NCI-H187 treated with DMSO at 0.1 percent for 48 hours (cell line): ENCODE measurements around the gene HPCAL1.

Source experiments
- DNase-seq: peaks from one replicate; lab custom pipeline; 2025; lab: John Stamatoyannopoulos, UW

Gene HPCAL1

DNA sequence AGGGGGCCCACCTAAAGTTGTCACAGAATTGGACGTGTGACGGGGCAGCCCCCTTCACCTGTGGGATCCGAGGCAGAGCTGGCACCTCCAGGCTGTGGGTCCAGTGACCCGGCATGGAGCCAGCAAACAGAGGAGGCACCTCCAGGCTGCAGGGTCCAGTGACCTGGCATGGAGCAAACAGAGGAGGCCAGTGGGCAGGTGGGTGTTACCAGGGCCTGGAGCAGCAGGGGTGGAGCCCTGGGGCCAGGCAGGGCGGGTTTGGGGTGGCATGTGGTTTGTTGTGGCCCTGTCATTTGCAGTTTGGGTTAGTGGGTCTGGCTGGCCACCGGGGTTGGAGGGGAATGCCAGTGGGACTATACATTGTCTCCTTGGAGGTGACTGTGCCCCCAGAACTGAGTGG is 68.2 kb downstream of the HPCAL1 start:
- DNase-seq = no peak

- DNase-seq = no peak
Observed at GRCh38 chr2:10371441-10372196, 68.9 kb downstream of the HPCAL1 start.

DNA sequence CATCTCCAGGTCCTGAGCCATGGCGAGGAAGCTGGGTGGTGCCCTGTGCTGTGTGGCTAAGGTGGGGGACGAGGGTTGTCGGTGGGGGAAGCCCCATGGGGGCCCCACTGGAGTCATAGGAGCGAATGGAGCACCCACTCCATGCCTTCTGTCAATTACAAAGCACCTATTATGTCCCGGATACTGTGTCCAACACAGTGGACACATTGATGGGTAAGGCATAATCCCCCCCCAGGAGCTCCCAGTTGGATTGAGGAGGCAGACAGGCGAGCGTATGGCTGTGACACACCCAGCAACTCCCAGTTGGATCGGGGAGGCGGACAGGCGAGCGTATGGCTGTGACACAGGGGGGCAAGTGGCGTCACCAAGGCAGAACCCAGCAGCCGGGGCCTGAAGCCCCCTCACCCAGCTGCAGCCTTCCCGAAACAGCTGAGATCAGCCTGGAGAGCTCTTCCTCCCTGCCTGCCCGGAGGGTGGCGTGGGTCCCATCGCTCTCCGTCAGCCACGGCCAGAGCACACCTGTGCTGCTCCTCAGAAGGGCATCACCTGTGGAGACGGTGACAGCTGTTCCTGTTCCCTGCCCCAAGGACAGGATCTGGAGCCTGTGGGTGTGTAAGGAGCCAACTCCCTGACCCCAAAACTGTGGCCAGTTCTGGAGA is 69.6 kb downstream of the HPCAL1 start:
- DNase-seq = no peak

GRCh38 chr2:10372862-10373240 is 70.1 kb downstream of the HPCAL1 start:
- no peak for DNase-seq

DNA sequence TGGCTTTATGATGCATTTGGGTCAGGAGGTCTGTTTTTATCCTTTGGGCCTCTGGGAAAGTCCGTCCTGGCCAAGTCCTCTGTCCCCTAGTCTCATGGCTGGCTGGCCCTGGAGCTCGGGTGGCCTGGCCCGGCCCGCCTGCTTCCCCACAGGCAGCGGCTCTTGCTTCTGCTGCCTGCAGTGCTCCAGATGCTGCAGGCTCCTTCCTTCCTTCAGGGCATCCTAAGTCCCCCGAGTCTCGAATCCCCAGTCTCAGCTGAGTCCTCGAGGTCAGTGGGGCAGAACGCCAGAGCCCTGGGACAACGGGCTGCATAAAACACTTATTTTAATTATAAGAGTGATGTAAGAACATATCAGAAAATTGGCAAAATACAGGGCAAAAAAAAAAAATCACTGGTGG is 71.2 kb downstream of the HPCAL1 start:
- DNase-seq = no peak

GRCh38 chr2:10374362-10374943 is 71.7 kb downstream of the HPCAL1 start:
- no peak for DNase-seq

- DNase-seq = no peak
Observed at GRCh38 chr2:10375570-10376281, 73.0 kb downstream of the HPCAL1 start.

DNA sequence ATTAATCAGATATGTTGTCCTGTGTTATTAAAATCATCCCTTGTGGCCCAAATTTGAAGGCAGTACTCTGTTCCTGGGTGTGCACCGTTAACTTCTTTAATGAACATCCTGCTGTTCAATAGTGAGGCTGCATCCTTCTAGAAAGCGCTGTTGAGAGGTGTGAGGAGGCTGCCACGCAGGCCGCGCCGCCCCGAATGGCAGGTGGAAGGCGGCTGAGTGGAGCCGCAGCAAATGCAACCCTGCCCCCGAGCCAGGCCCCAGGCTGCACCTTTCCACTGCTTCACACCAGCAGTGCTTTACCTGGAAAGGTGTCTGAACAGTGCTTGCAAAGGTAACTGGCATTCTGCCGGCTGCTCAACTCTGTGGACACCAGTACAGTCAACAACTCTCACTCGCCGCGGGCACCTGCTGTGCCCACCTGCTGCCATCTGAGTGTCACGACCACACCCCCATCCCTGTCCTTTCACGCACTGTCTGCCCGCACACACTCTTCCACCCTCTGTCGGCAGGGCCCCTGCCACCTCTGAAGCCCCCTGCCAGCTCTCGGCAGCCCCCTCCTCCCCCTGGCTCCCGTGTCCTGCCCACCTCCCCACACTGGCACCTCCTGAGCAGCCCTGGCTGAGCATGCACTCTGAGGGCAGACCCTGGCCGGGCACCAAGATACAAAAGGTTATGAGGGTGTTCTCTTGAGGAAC is 74.5 kb downstream of the HPCAL1 start:
- DNase-seq = no peak

DNA sequence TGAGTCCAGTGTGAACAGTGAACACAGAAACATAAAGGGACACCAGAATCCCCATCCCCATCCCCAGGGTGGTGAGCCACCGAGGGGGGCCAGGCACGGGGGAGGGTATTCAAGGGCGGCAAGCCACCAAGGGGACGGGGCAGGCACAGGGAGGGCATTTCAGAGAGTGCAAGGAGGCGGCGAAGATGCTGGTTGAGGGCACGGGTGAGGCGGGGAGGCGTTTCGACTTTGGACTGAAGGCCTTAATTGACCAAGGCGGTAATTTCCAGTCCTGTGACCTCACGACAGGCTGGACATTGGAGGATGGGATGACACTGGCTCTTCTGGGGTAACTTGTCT is 75.0 kb downstream of the HPCAL1 start:
- no peak for DNase-seq

GRCh38 chr2:10378189-10378588 is 75.5 kb downstream of the HPCAL1 start:
- no peak for DNase-seq

- DNase-seq = no peak
Observed at GRCh38 chr2:10380048-10380926, 77.6 kb downstream of the HPCAL1 start.

- no peak for DNase-seq
Observed at GRCh38 chr2:10381997-10382353, 79.3 kb downstream of the HPCAL1 start.

DNA sequence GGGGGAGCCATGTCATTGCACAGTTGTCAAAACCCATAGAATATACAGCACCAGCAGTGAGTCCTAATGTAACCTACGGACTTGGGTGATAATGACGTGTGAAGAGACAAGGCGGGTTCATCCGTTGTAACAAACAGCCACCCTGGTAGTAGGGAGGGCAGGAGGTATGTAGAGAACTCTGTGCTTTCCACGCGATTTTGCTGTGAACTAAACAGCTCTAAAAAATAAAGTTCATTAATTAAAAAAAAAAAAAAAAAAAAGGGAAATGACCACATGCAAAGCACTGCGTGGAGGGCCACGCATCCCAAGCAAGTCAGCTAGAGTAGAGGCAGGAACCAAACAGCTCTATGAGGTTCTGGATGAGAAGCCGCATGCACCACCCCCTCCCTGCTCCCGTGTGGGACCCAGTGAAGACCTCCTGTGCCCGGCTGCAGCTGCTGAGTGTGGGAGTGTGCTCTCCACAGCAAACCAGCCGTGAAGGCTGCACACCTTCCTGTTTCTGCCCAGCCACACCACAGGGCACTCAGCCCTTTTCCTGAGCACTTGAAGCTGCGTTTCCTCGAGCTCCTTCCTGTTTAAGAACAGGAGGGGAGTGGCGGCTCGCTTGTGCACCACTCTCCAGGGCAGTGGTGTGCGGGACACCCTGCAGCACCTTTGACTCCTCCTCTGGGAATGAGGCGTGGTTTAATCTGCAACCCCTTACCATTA is 79.8 kb downstream of the HPCAL1 start:
- peak; percentile 89 for DNase-seq

- no peak for DNase-seq
Observed at GRCh38 chr2:10383960-10384734, 81.4 kb downstream of the HPCAL1 start.

GRCh38 chr2:10385501-10385900 is 82.8 kb downstream of the HPCAL1 start:
- no peak for DNase-seq

GRCh38 chr2:10385933-10386773 is 83.4 kb downstream of the HPCAL1 start:
- DNase-seq = no peak

- DNase-seq = no peak
Observed at GRCh38 chr2:10387033-10387432, 84.3 kb downstream of the HPCAL1 start.

GRCh38 chr2:10388954-10389560 is 86.4 kb downstream of the HPCAL1 start:
- no peak for DNase-seq

- DNase-seq = no peak
Observed at GRCh38 chr2:10389573-10389972, 86.9 kb downstream of the HPCAL1 start.
